HUES6 (cell line): ENCODE measurements around the gene ULK4.
A peak's percentile ranks its signal among the peaks of the same experiment; 100 is the strongest.

ENCODE experiments used
- H3K27ac ChIP-seq: 2 replicates; pipeline ENCODE4 v1.7.0; 2013; ENCODE audit warnings: low read depth, mild to moderate bottlenecking, low read length, inconsistent platforms
- H3K27me3 ChIP-seq: 2 replicates; pipeline ENCODE4 v1.6.1; 2013; ENCODE audit warnings: low read length; ENCODE audit not compliant: control insufficient read depth, insufficient read depth
- H3K36me3 ChIP-seq: 2 replicates; pipeline ENCODE4 v1.6.1; 2013; ENCODE audit warnings: low read length; ENCODE audit not compliant: control insufficient read depth, insufficient read depth
- H3K4me1 ChIP-seq: 2 replicates; pipeline ENCODE4 v1.6.1; 2013; ENCODE audit warnings: low read length; ENCODE audit not compliant: control insufficient read depth, insufficient read depth
- H3K4me3 ChIP-seq: 2 replicates; pipeline ENCODE4 v1.5.1; 2013; ENCODE audit warnings: low read depth, low read length
- H3K9ac ChIP-seq: one replicate; pipeline ENCODE4 v1.6.1; 2013; ENCODE audit warnings: mild to moderate bottlenecking, low read length
- H3K9me3 ChIP-seq: 2 replicates; pipeline ENCODE4 v1.6.1; 2013; ENCODE audit warnings: low read depth, low read length; ENCODE audit not compliant: control insufficient read depth, insufficient read depth

Gene ULK4

DNA sequence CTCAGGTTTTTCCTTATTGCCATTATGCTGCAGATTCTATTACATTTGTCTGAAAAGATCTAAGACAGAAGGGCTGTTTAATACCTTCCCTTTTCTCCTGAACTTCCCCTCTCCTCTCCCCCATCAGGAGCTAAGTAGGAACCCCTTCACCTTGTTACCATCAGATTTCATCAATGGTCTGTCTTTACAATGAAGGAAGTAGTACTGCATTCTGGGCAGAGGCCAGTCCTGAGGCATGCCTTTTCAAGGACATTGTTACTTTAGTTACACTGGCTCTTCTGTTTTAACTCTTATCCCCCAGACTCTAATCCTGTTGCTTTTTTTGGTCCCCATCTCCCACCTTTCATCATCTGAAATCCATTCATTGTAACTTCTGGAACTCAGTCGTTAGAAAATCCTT is 754.5 kb downstream of the ULK4 start:
- no peaks in the 10 kb centered on the region for H3K9me3 ChIP-seq
- no peak overlapping the region for H3K27ac ChIP-seq
- H3K36me3 ChIP-seq: peaks cover 3% of the 10 kb centered on the region; the same call in 1 of the 2 replicates
- H3K27me3 ChIP-seq: no peaks in the 10 kb centered on the region
- H3K9ac ChIP-seq: no peak overlapping the region
- H3K4me3 ChIP-seq: no peak overlapping the region
- peaks cover 59% of the 10 kb centered on the region for H3K4me1 ChIP-seq

DNA sequence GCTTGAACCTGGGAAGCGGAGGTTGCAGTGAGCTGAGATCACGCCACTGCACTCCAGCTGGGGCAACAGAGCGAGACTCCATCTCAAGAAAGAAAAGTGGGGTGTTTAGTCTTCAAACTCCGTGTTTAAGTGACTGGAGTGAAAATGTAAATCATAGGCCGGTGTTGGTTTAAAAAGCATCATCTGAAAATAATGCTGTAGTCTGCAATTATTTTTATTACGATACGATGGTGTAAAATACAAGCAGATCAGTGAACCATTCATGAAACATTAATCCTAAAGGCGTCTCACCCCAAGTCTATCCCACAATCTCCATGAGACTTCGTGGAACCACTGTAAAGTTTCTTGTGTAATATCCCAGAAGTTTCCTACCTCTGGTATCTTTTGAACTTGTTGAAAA is 756.3 kb downstream of the ULK4 start:
- no peaks in the 10 kb centered on the region for H3K9me3 ChIP-seq
- H3K27me3 ChIP-seq: no peaks in the 10 kb centered on the region
- peaks cover 3% of the 10 kb centered on the region; the same call in 1 of the 2 replicates for H3K36me3 ChIP-seq
- H3K4me3 ChIP-seq: no peak overlapping the region
- H3K27ac ChIP-seq: no peak overlapping the region
- peaks cover 53% of the 10 kb centered on the region for H3K4me1 ChIP-seq
- H3K9ac ChIP-seq: no peak overlapping the region

DNA sequence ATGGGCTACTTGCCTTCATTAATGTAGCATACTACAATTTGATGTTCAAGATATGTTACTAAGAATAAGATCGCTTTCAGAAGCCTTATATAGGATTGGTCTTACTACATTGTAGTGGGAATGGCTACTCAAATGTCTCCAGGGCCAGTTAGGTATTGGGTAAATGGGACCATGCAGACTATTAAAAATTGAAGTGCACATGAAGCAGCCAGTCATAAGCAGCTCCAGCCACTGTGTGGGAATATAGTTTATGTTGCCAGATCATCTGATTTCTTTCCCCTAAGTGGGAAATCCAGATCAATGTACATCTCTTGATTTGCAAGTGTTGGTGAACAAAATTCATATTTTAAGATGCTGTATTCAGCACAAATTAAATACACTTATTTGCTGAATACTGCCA is 757.5 kb downstream of the ULK4 start:
- Histone ChIP-seq H3K36me3 (no peaks in the 10 kb centered on the region; the same call in 1 of the 2 replicates), H3K4me1 (peaks cover 53% of the 10 kb centered on the region), H3K27ac (no peak overlapping the region), H3K27me3 (no peaks in the 10 kb centered on the region), H3K9me3 (no peaks in the 10 kb centered on the region), H3K4me3 (no peak overlapping the region), H3K9ac (no peak overlapping the region)

DNA sequence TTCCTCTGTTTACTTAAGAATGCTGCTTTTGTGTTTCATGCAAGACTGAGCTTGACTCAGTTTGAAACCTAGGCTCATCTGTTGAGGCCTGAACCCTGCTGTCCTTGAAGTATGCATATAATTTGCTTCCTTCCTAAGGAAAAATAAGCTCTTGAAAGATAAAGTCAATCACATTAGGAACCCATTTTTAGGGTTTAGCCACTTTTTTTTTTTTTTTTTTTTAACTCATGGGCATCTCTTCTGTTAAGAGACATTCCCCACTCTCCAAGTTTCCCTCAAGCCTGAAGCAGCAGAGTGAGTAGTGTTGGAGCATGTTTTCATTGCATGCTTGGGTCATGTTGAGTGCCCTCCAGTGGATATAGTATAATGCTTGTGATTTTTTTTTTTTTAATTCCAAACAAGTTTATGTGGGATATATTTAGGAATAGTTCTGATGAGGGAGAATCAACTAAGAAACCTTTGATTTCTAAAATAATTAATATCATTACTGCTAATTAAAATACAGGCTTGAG is 759.0 kb downstream of the ULK4 start:
- no peaks in the 10 kb centered on the region for H3K36me3 ChIP-seq
- H3K4me1 ChIP-seq: peaks cover 58% of the 10 kb centered on the region
- H3K9me3 ChIP-seq: no peaks in the 10 kb centered on the region
- no peak overlapping the region for H3K9ac ChIP-seq
- H3K27me3 ChIP-seq: no peaks in the 10 kb centered on the region
- H3K27ac ChIP-seq: no peak overlapping the region
- H3K4me3 ChIP-seq: peak overlapping the region; percentile 88

DNA sequence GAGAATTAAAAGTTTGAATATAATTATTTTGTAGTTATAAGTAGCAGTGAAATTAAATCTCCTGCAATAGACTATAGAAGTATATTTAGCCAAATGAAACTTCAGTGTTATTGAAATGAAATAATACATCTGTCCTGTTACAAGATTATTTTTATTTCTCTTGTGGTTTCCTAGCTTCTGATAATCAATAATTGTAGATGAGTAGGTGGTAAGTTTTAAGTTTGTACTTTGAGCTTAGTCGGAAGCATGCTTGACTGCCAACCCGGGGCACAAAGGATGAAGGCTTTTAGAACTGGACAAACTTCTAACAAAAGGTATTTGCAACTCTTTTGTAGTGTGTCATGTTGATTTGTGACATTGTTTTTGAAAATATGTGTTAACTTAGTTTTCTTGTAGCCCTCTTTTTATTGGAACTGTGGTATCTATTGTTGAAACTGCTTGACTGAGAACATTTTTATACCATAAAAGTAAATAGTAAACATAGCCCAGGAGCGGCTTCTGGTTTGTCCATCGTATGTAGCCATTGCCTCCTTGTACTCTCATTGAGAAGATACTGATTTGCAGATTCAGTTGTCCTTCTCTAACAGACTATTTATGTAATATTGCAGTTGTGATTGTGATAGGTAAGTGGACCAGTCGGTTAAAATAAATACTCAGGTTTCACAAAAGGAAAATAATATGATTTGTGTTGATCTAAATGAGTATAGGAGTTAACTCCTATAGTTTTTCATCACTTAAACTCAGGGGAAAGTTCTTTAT is 759.6 kb downstream of the ULK4 start:
- H3K4me3 ChIP-seq: peak overlapping the region; percentile 88
- no peak overlapping the region for H3K27ac ChIP-seq
- no peak overlapping the region for H3K9ac ChIP-seq
- no peaks in the 10 kb centered on the region for H3K9me3 ChIP-seq
- H3K4me1 ChIP-seq: peaks cover 53% of the 10 kb centered on the region
- no peaks in the 10 kb centered on the region for H3K27me3 ChIP-seq
- H3K36me3 ChIP-seq: no peaks in the 10 kb centered on the region

DNA sequence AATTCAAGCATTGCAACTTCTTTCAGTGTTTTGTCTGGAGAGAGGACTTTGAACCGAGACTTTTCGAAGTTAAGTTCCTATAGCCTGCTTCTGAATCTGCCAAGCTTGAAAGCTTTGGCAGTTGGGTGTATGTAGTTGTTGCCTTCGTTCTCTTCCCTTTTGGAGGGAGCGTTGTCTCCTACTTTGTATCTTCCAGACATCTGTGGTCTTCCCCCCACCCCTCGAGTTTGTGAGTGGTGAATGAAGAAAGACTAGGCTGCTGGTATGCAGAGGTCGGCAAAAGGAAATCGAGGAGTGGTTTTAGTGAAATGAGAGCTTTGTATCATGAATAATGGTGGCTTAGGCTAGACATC is 761.3 kb downstream of the ULK4 start:
- Histone ChIP-seq H3K9me3 (no peaks in the 10 kb centered on the region), H3K27ac (no peak overlapping the region; the same call in 1 of the 2 replicates), H3K9ac (peak overlapping the region; percentile 84), H3K27me3 (no peaks in the 10 kb centered on the region), H3K4me1 (peaks cover 38% of the 10 kb centered on the region), H3K36me3 (no peaks in the 10 kb centered on the region), H3K4me3 (peak overlapping the region; percentile 88)

DNA sequence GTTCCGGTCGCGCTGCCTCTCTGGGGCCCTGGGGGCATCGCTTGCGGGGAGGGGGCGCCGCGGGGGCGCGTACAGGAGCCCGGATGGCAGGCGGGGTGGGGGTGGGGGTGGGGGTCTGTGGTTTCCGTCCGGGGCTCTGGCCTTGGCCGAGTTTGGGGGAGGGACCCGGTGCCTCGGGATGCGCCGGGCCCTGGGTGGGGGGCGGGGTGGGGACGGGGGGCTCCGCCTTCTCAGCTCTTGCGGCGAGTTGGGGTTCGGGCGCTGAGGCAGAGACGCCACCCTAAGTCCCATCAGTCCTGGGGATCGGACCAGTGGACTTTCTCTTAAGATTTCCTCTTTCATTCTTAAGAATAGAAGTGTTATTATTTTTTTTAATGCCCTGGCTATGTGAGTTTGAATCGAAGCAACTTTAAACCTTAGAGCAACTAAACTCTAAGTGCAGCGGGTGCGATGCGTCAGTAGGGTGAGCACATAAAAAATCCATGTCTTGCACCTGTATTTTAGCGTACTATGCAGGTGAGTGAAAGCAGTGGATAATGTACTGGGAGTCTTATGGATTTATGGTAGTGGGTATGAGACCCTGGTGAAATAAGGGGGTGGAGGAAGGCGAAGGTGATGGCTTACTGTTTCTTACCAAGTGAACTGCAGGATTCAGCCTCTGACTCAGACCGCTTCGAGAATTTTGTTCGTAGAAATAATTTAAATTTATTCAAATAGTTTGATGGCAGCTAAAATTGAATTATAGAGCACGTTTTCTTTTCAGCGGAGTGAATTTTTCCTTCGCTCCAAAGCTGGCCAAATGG is 761.8 kb downstream of the ULK4 start:
- peak overlapping the region; percentile 100 for H3K9ac ChIP-seq
- peak overlapping the region; percentile 98 for H3K27ac ChIP-seq
- peak overlapping the region; percentile 88 for H3K4me3 ChIP-seq
- H3K4me1 ChIP-seq: peaks cover 32% of the 10 kb centered on the region
- H3K27me3 ChIP-seq: no peaks in the 10 kb centered on the region
- no peaks in the 10 kb centered on the region for H3K9me3 ChIP-seq
- H3K36me3 ChIP-seq: no peaks in the 10 kb centered on the region

DNA sequence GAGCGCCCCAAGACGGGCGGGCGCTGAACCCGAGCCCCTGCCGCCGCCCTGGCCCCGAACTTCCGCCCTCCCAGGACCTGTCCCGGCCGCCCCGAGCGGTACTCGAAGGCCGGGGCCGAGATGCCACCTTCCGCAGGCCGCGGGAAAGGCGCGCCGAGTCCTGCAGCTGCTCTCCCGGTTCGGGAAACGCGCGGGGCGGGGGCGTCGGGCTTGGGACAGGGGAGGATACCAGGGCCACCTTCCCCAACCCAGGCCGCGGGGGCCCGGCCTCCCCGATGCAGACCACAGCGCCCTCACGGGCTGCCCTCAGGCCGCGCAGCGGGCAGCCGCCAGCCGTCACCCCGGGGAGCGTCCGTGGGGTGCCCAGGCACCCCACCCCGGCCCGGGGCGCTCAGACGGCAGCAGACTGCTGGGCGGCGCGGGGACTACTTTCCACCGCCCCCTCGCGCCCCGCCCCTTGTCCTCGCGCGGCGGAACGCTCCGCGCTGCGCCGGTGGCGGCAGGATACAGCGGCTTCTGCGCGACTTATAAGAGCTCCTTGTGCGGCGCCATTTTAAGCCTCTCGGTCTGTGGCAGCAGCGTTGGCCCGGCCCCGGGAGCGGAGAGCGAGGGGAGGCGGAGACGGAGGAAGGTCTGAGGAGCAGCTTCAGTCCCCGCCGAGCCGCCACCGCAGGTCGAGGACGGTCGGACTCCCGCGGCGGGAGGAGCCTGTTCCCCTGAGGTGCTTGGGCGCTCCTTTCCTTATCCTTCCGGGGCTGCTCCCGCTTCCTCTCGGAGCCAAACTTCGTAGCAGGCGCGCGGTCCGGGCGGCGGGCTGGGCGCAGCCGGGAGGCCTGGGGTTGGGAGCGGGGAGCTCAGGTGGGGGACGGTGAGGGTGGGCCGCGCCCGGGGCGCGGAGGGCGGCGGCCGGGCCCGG is 762.7 kb downstream of the ULK4 start, which contains the start of gene CTNNB1:
TSS of gene CTNNB1 (plus strand) at position 556 of the 916 bp plus-strand sequence. CDS start 24,564 bp downstream, outside the sequence.
- Histone ChIP-seq H3K9me3 (no peaks in the 10 kb centered on the region), H3K27me3 (no peaks in the 10 kb centered on the region), H3K36me3 (no peaks in the 10 kb centered on the region), H3K4me1 (peaks cover 24% of the 10 kb centered on the region), H3K9ac (peak within 1 kb of the TSS; percentile 100), H3K27ac (peak within 1 kb of the TSS; percentile 98), H3K4me3 (peak within 1 kb of the TSS; percentile 88)

DNA sequence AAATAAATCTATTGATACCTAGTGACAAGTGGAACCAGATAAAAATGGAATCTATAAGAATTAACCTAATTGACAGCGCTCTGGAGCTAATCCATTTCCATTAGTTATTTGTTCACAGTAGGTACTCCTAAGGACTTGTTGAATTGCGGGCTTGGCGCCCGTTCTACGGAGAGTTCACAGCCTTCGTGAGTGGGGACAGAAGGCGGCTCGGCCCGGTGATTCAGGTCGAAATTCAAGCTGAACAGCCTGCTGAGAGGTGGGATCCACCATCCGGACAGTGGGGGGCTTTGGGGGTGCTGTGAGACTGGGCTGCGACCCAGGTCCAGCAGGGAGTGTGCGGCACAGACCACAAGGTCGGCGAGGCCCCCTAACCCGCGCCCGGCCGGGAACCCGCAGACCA is 763.4 kb downstream of the ULK4 start:
- no peaks in the 10 kb centered on the region for H3K27me3 ChIP-seq
- H3K36me3 ChIP-seq: no peaks in the 10 kb centered on the region
- H3K9me3 ChIP-seq: no peaks in the 10 kb centered on the region
- H3K9ac ChIP-seq: peak overlapping the region; percentile 100
- peak overlapping the region; percentile 88 for H3K4me3 ChIP-seq
- peaks cover 17% of the 10 kb centered on the region for H3K4me1 ChIP-seq
- H3K27ac ChIP-seq: peak overlapping the region; percentile 98; the same call in 1 of the 2 replicates

DNA sequence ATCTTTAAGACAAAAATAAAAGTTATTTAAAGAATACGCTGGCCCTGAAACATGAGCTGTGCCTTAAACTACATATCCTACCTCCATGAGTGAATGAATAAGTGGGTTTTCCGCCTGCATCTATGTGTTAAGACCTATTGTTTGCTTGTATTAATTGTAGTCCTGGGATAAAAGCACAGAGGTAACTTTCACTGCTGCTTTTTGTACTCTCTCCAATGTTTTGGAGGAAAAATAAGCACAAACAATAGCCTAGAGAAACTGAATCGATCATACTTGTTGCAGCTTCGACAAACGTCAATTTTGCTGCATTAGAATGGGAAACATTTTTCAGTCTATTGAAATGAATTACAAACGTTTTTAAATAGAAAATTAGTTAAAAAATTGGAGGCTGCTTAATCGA is 763.9 kb downstream of the ULK4 start:
- no peaks in the 10 kb centered on the region for H3K27me3 ChIP-seq
- H3K27ac ChIP-seq: no peak overlapping the region
- peak overlapping the region; percentile 88 for H3K4me3 ChIP-seq
- no peaks in the 10 kb centered on the region for H3K36me3 ChIP-seq
- no peak overlapping the region for H3K9ac ChIP-seq
- peaks cover 12% of the 10 kb centered on the region for H3K4me1 ChIP-seq
- no peaks in the 10 kb centered on the region for H3K9me3 ChIP-seq
